HCT116 (cell line): ENCODE results near the gene PIEZO2. TPM values are rescaled to one million over a fixed set of nuclear protein-coding genes. Genes with fewer than 3 reads are reported as not detected.

ENCODE experiments used
- ATAC-seq: fragments of 200-7000 bp; cut with Tn5 transposase; 2 replicates; pipeline ENCODE4 v1.9.1; 2020; ENCODE audit warnings: mild to moderate bottlenecking, moderate library complexity
- BruUV-seq: library from RNA; stranded (reverse); fragments of 400-500 nt; replicated peaks from 2 replicates; lab custom pipeline; 2021; lab: Mats Ljungman, UMichigan
- CTCF ChIA-PET: fragments of 300-600 bp; sonication (Branson Sonifier 250); formaldehyde crosslinking; loops from one replicate; lab custom pipeline; 2021; ENCODE audit warnings: antibody characterized with exemption; lab: Charles Lee
- POLR2A ChIA-PET: fragments of 300-600, 350-600 bp; sonication (Branson Sonifier 250); formaldehyde crosslinking; loops from one replicate; lab custom pipeline; 2021; ENCODE audit warnings: antibody characterized with exemption; lab: Charles Lee
- RAD21 ChIA-PET, 2 experiments: fragments of 300-600 bp; sonication (Branson Sonifier 250); formaldehyde crosslinking; loops; one replicate each; lab custom pipeline; 2023; ENCODE audit warnings: low total read pairs in 2 of 2; ENCODE audit not compliant: uncharacterized antibody in 2 of 2, unreplicated experiment in 2 of 2, low non-redundant PET in 1 of 2; lab: Charles Lee
- DNase-seq: peaks from one replicate; pipeline ENCODE4 v3.0.0-alpha.2; 2010; ENCODE audit warnings: low read depth, low spot score
- H2AFZ ChIP-seq: fragments of 200-600 bp; shearing (Covaris generic), sonication (generic); 2 replicates; pipeline ENCODE4 v1.6.1; 2017; ENCODE audit warnings: low read depth, mixed run types, mixed read lengths, antibody characterized with exemption, low read length; ENCODE audit not compliant: poor library complexity, severe bottlenecking
- H3K27ac ChIP-seq: 2 replicates; pipeline ENCODE4 v1.5.1; 2012; ENCODE audit warnings: low read depth, low read length
- H3K27me3 ChIP-seq: fragments of 200-600 bp; sonication (generic); 2 replicates; pipeline ENCODE4 v1.6.1; 2016; ENCODE audit warnings: mixed run types, low read length, mixed read lengths; ENCODE audit not compliant: insufficient read depth
- H3K36me3 ChIP-seq, 2 experiments: fragments of 200-500 bp in 1 of 2; fragments of 200-600 bp in 1 of 2; sonication (Bioruptor generic) in 1 of 2; sonication (generic) in 1 of 2; 2 replicates each; pipeline versions ENCODE4 v1.5.1 to v1.6.1; 2014 to 2016; ENCODE audit warnings: low read length in 2 of 2, inconsistent platforms in 1 of 2, mixed read lengths in 1 of 2, mixed run types in 1 of 2; ENCODE audit not compliant: insufficient read depth in 2 of 2, control insufficient read depth in 1 of 2
- H3K4me1 ChIP-seq, 2 experiments: fragments of 200-600 bp in 1 of 2; sonication (generic) in 1 of 2; 2 replicates each; pipeline versions ENCODE4 v1.5.1 to v1.6.1; 2012 to 2017; ENCODE audit warnings: low read length in 2 of 2, inconsistent platforms in 1 of 2, mild to moderate bottlenecking in 1 of 2, mixed read lengths in 1 of 2, mixed run types in 1 of 2, moderate library complexity in 1 of 2; ENCODE audit not compliant: insufficient read depth in 2 of 2, control insufficient read depth in 1 of 2
- H3K4me2 ChIP-seq: fragments of 200-600 bp; sonication (generic); 2 replicates; pipeline ENCODE4 v1.6.1; 2017; ENCODE audit warnings: mixed run types, low read length, mixed read lengths
- H3K4me3 ChIP-seq, 2 experiments: fragments of 200-600 bp in 1 of 2; sonication (generic) in 1 of 2; replicated peaks in 1 of 2; 2 replicates each; pipeline ENCODE4 v1.5.1; 2011 to 2016; ENCODE audit warnings: low read length in 2 of 2, control low read depth in 1 of 2, low read depth in 1 of 2, mild to moderate bottlenecking in 1 of 2, mixed read lengths in 1 of 2, mixed run types in 1 of 2
- H3K79me2 ChIP-seq: fragments of 200-600 bp; sonication (generic); 2 replicates; pipeline ENCODE4 v1.6.1; 2017; ENCODE audit warnings: mild to moderate bottlenecking, mixed run types, low read length, moderate library complexity, mixed read lengths; ENCODE audit not compliant: insufficient read depth
- H3K9ac ChIP-seq: fragments of 200-600 bp; sonication (generic); 2 replicates; pipeline ENCODE4 v1.6.1; 2016; ENCODE audit warnings: low read length, mixed read lengths
- H3K9me2 ChIP-seq: fragments of 200-600 bp; sonication (generic), shearing (Covaris generic); 2 replicates; pipeline ENCODE4 v1.6.1; 2017; ENCODE audit warnings: mixed run types, mild to moderate bottlenecking, moderate library complexity; ENCODE audit not compliant: insufficient read depth
- H3K9me3 ChIP-seq, 2 experiments: fragments of 200-500 bp in 1 of 2; fragments of 200-600 bp in 1 of 2; sonication (Bioruptor generic) in 1 of 2; sonication (generic) in 1 of 2; 2 replicates each; pipeline ENCODE4 v1.6.1; 2014 to 2017; ENCODE audit warnings: low read length in 2 of 2, mixed read lengths in 2 of 2, inconsistent platforms in 1 of 2, low read depth in 1 of 2, mild to moderate bottlenecking in 1 of 2, mixed run types in 1 of 2, moderate library complexity in 1 of 2; ENCODE audit not compliant: control insufficient read depth in 1 of 2, insufficient read depth in 1 of 2
- H4K20me1 ChIP-seq: fragments of 200-600 bp; sonication (generic), shearing (Covaris generic); 2 replicates; pipeline ENCODE4 v1.6.1; 2017; ENCODE audit warnings: mixed run types, mild to moderate bottlenecking, moderate library complexity; ENCODE audit not compliant: insufficient read depth
- CBX3 ChIP-seq: IDR thresholded peaks from 2 replicates; pipeline ENCODE4 v1.6.1; 2012; ENCODE audit warnings: low read depth
- CEBPB ChIP-seq: IDR thresholded peaks from 2 replicates; pipeline ENCODE4 v1.6.1; 2012; ENCODE audit warnings: low read depth
- EGR1 ChIP-seq: IDR thresholded peaks from 2 replicates; pipeline ENCODE4 v1.6.1; 2012; ENCODE audit warnings: low read depth
- EZH2 ChIP-seq: fragments of 200-600 bp; sonication (generic); IDR thresholded peaks from 2 replicates; pipeline ENCODE4 v1.6.1; 2017; ENCODE audit warnings: antibody characterized with exemption, mixed run types
- JUND ChIP-seq: IDR thresholded peaks from 2 replicates; pipeline ENCODE4 v1.6.1; 2012
- POLR2AphosphoS5 ChIP-seq: IDR thresholded peaks from 2 replicates; pipeline ENCODE4 v1.6.1; 2011; ENCODE audit warnings: mild to moderate bottlenecking, low read depth, low read length, moderate library complexity
- RAD21 ChIP-seq: IDR thresholded peaks from 2 replicates; pipeline ENCODE4 v1.6.1; 2012; ENCODE audit warnings: low read depth, mild to moderate bottlenecking
- SIN3A ChIP-seq: IDR thresholded peaks from 2 replicates; pipeline ENCODE4 v1.6.1; 2012; ENCODE audit warnings: low read depth
- SP1 ChIP-seq: IDR thresholded peaks from 2 replicates; pipeline ENCODE4 v1.6.1; 2012; ENCODE audit warnings: low read depth
- SRF ChIP-seq: IDR thresholded peaks from 2 replicates; pipeline ENCODE4 v1.6.1; 2012; ENCODE audit warnings: low read depth
- TCF7L2 ChIP-seq: IDR thresholded peaks from 2 replicates; pipeline ENCODE4 v1.7.0; 2011; ENCODE audit warnings: borderline replicate concordance, inconsistent platforms; ENCODE audit not compliant: insufficient read depth, insufficient read length; ENCODE audit errors: extremely low read depth
- ZFX ChIP-seq: fragments of 450-650 bp; IDR thresholded peaks from 2 replicates; pipeline ENCODE4 v1.6.1; 2017
- intact Hi-C: fragments of 100-400 bp; cut with micrococcal nuclease; formaldehyde crosslinking; loops from 2 replicates; pipeline ENCODE4 v1.10.0; 2022
- total RNA-seq: library from RNA; stranded (reverse); gene quantifications from one replicate; pipeline ENCODE4 v1.2.1, GENCODE V29; 2021; ENCODE audit not compliant: unreplicated experiment
- TF ChIP-seq, protein P1 (sequence below): IDR thresholded peaks from 2 replicates; pipeline ENCODE4 v1.6.1; 2012
- TF ChIP-seq, protein P2 (sequence below): IDR thresholded peaks from 2 replicates; pipeline ENCODE4 v1.6.1; 2012

The PIEZO2 gene
- total RNA-seq, 1 experiment from 2014 or later, result 0.34 TPM

DNA sequence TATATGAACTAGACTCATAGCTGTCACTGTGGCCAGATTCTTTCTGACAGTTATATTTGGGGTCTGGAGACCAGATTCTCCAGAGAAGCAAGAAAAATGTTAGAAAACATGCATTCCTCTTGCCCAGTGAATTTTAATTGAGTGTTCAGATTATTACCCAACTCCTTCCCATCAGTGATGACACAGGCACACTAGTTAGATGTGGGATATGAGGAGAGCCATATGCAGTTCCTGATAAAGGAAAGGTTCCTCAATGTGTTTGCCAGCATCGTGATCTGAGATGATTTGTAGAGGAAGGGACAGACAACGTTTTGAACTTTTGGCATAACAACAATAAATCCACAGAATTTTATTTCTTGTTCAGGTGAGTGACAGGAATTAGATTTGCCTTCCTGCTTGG is 308.6 kb downstream of the PIEZO2 start:
- DNase-seq (no peak), ATAC-seq (no peak)
- H3K36me3 ChIP-seq, result no peaks in the 10 kb centered on the region
- H2AFZ ChIP-seq, result no peak overlapping the region
- peaks cover 11% of the 10 kb centered on the region; the same call in 1 of the 2 replicates for H3K27me3 ChIP-seq
- H3K4me1 ChIP-seq, result no peaks in the 10 kb centered on the region
- intact Hi-C loops, result no loop called here
- POLR2A ChIA-PET, result no interaction called here
- H3K9me2 ChIP-seq, result no peaks in the 10 kb centered on the region
- no peak overlapping the region for H3K4me3 ChIP-seq
- no peak overlapping the region for H3K27ac ChIP-seq
- CTCF ChIA-PET, result interaction anchor here (1.6 kb wide), 1 partner anchor 11 kb away, joined by 7 read pairs; no protein-coding TSS in a partner anchor
- no peak overlapping the region for H3K4me2 ChIP-seq
- TF ChIP-seq SRF, result no peak
- TF ChIP-seq RAD21, result no peak
- no peak for TF ChIP-seq EZH2
- no peak for TF ChIP-seq CEBPB
- no peak for TF ChIP-seq TCF7L2
- TF ChIP-seq CBX3, result no peak
- TF ChIP-seq, protein P1, sequence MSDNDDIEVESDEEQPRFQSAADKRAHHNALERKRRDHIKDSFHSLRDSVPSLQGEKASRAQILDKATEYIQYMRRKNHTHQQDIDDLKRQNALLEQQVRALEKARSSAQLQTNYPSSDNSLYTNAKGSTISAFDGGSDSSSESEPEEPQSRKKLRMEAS, result no peak
- TF ChIP-seq JUND, result no peak
- TF ChIP-seq ZFX, result no peak
- TF ChIP-seq, protein P2, sequence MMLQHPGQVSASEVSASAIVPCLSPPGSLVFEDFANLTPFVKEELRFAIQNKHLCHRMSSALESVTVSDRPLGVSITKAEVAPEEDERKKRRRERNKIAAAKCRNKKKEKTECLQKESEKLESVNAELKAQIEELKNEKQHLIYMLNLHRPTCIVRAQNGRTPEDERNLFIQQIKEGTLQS, result no peak
- no peak for TF ChIP-seq SP1
- no peak for TF ChIP-seq POLR2AphosphoS5
- TF ChIP-seq SIN3A, result no peak
- TF ChIP-seq EGR1, result no peak
- H3K79me2 ChIP-seq, result no peaks in the 10 kb centered on the region
- RAD21 ChIA-PET, result no interaction called here
- no peak overlapping the region for H3K9ac ChIP-seq
- no peaks in the 10 kb centered on the region for H4K20me1 ChIP-seq
- BruUV-seq, result no TSS peak
- H3K9me3 ChIP-seq, result no peaks in the 10 kb centered on the region
